Gastrocnemius medialis (tissue), 4 donors: ENCODE data around the gene OR2H2.

ENCODE experiments used
- CTCF ChIP-seq, 5 experiments: fragments of 450-650 bp in 3 of 5; fragments of 200-600 bp in 2 of 5; sonication (generic) in 2 of 5; IDR thresholded peaks in 4 of 5; conservative IDR thresholded peaks in 1 of 5; 1 replicate in 4 of 5; 2 replicates in 1 of 5; pipeline ENCODE4 v1.5.1; 2016 to 2019; ENCODE audit warnings: antibody characterized with exemption in 5 of 5, mild to moderate bottlenecking in 3 of 5, moderate library complexity in 3 of 5
- POLR2A ChIP-seq, 2 donors: fragments of 450-650 bp; IDR thresholded peaks; one replicate each; pipeline ENCODE4 v1.6.1; 2017; ENCODE audit warnings: antibody characterized with exemption in 2 of 2, mild to moderate bottlenecking in 2 of 2, moderate library complexity in 2 of 2

GRCh38 chr6:29557320-29557719 is 27.6 kb upstream of the OR2H2 start:
- TF ChIP-seq CTCF (IDR thresholded peaks at IDR 0.05 in 4 of 5, conservative IDR thresholded peaks at IDR 0.05 in 1 of 5) (no peak), POLR2A (IDR thresholded peaks at IDR 0.05) (no peak)
